BLaER1 (cell line): ENCODE results near the gene GRIN1.
"Not testable (repeated sequence)": the region's sequence is repeated elsewhere in the genome, so short reads cannot be mapped to it uniquely, and the experiment has no call there.

ENCODE experiments used
- H3K27ac ChIP-seq: shearing (Covaris generic); formaldehyde crosslinking; 2 replicates; pipeline ENCODE4 v1.8.1; 2022
- H3K27me3 ChIP-seq: shearing (Covaris generic); formaldehyde crosslinking; 2 replicates; pipeline ENCODE4 v1.8.1; 2022
- H3K36me3 ChIP-seq: shearing (Covaris generic); formaldehyde crosslinking; 2 replicates; pipeline ENCODE4 v1.8.1; 2022
- H3K4me1 ChIP-seq: shearing (Covaris generic); formaldehyde crosslinking; 2 replicates; pipeline ENCODE4 v1.8.1; 2022
- H3K4me2 ChIP-seq: shearing (Covaris generic); formaldehyde crosslinking; 2 replicates; pipeline ENCODE4 v1.8.1; 2022
- H3K4me3 ChIP-seq: shearing (Covaris generic); formaldehyde crosslinking; 2 replicates; pipeline ENCODE4 v1.8.1; 2022
- H3K9ac ChIP-seq: shearing (Covaris generic); formaldehyde crosslinking; 2 replicates; pipeline ENCODE4 v1.8.1; 2022
- H3K9me3 ChIP-seq: shearing (Covaris generic); formaldehyde crosslinking; 2 replicates; pipeline ENCODE4 v1.8.1; 2022
- H4K20me1 ChIP-seq: shearing (Covaris generic); formaldehyde crosslinking; 2 replicates; pipeline ENCODE4 v1.8.1; 2022
- Cebpa-rat ChIP-seq: shearing (Covaris generic); IDR thresholded peaks from 2 replicates; pipeline ENCODE4 v1.8.1; 2022

The GRIN1 gene

GRCh38 chr9:137117269-137117731 is 21.7 kb upstream of the GRIN1 start:
- no peak overlapping the region for H3K4me3 ChIP-seq
- H3K9me3 ChIP-seq = no peaks in the 10 kb centered on the region
- peak overlapping the region; percentile 100 for H3K4me2 ChIP-seq
- peak overlapping the region; percentile 85 for H3K9ac ChIP-seq
- peaks cover 12% of the 10 kb centered on the region for H3K36me3 ChIP-seq
- no peaks in the 10 kb centered on the region for H3K27me3 ChIP-seq
- peaks cover 12% of the 10 kb centered on the region for H4K20me1 ChIP-seq
- peaks cover 86% of the 10 kb centered on the region for H3K4me1 ChIP-seq
- peak overlapping the region; percentile 88 for H3K27ac ChIP-seq
- no peak for TF ChIP-seq Cebpa-rat

DNA sequence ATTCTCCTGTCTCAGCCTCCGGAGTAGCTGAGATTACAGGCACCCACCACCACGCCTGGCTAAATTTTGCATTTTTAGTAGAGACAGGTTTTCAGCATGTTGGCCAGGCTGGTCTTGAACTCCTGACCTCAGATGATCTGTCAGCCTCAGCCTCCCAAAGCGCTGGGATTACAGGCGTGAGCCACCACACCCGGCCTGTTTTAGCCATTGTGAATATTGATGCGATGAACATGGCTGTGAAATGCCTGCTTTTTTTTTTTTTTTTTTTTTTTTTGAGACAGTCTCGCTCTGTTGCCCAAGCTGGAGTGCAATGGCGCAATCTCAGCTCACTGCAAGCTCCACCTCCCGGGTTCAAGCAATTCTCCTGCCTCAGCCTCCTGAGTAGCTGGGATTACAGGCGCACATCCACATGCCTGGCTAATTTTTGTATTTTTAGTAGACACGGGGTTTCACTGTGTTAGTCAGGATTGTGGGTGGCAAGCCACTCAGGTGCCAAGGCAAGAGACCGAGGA is 20.8 kb upstream of the GRIN1 start:
- H3K4me3 ChIP-seq, H3K9me3 ChIP-seq, H4K20me1 ChIP-seq, H3K27me3 ChIP-seq, H3K36me3 ChIP-seq: not testable (repeated sequence)
- H3K27ac ChIP-seq = peak overlapping the region; percentile 88
- TF ChIP-seq Cebpa-rat = peak; percentile 89; the same call in 1 of the 2 replicates
- 0 out of 2 replicates have a peak overlapping the region, but pooled peaks have one; percentile 85 for H3K9ac ChIP-seq
- peaks cover 86% of the 10 kb centered on the region for H3K4me1 ChIP-seq
- H3K4me2 ChIP-seq = peak overlapping the region; percentile 100

- Histone ChIP-seq H3K27ac (peak overlapping the region; percentile 62), H3K9ac (peak overlapping the region; percentile 59; the same call in 1 of the 2 replicates), H3K4me1 (peaks cover 95% of the 10 kb centered on the region), H3K4me3 (peak overlapping the region; percentile 6; the same call in 1 of the 2 replicates), H3K4me2 (peak overlapping the region; percentile 90)
- H3K36me3 ChIP-seq, H3K9me3 ChIP-seq, H3K27me3 ChIP-seq, H4K20me1 ChIP-seq: not testable (repeated sequence)
Observed at GRCh38 chr9:137121927-137122795, 16.8 kb upstream of the GRIN1 start.

DNA sequence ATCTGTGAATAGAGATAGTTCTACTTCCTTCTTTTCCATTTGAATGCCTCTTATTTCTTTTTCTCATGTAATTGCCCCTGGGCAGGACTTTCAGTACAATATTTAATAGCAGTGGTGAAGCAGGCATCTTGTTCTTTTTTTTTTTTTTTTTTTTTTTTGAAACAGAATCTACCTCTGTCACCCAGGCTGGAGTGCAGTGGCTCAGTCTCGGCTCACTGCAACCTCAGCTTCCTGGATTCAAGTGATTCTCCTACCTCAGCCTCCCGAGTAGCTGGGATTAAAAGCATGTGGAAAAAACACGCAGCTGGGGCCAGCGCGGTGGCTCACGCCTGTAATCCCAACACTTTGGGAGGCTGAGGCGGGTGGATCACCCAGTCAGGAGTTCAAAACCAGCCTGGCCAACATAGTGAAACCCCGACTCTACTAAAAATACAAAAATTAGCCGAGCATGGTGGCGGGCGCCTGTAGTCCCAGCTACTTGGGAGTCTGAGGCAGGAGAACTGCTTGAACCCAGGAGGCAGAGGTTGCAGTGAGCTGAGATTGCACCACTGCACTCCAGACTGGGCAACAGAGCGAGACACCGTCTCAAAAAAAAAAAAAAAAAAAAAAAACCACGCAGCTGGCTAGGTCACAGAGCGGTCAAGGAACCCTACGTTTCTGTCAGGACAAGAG is 16.0 kb upstream of the GRIN1 start:
- Histone ChIP-seq H3K9ac (peak overlapping the region; percentile 18; the same call in 1 of the 2 replicates), H3K4me2 (peak overlapping the region; percentile 90), H3K27ac (peak overlapping the region; percentile 62), H3K4me1 (peaks cover 95% of the 10 kb centered on the region), H3K4me3 (peak overlapping the region; percentile 33; the same call in 1 of the 2 replicates)
- H3K27me3 ChIP-seq, H4K20me1 ChIP-seq, H3K36me3 ChIP-seq, H3K9me3 ChIP-seq: not testable (repeated sequence)
- 0 out of 2 replicates have a peak, but pooled peaks have one; percentile 17 for TF ChIP-seq Cebpa-rat

DNA sequence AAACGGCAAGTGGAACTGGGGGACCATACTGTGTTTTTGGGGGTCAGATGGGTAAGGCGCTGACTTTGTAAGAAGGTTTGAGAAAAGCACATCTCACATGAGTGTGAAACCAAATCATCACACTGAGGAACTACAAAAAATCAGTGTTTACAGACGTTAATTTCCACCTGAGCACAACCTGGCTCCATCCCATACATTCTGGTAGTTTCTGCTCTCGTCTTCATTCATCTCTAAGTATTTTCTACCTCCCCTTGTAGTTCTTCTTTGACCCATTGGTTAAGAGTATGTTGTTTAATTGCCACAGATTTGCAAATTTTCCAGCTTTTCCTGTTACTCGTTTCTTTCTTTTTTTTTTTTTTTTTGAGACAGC is 15.5 kb upstream of the GRIN1 start:
- Histone ChIP-seq H3K4me3 (no peak overlapping the region), H3K4me2 (peak overlapping the region; percentile 90), H3K27ac (peak overlapping the region; percentile 62)

DNA sequence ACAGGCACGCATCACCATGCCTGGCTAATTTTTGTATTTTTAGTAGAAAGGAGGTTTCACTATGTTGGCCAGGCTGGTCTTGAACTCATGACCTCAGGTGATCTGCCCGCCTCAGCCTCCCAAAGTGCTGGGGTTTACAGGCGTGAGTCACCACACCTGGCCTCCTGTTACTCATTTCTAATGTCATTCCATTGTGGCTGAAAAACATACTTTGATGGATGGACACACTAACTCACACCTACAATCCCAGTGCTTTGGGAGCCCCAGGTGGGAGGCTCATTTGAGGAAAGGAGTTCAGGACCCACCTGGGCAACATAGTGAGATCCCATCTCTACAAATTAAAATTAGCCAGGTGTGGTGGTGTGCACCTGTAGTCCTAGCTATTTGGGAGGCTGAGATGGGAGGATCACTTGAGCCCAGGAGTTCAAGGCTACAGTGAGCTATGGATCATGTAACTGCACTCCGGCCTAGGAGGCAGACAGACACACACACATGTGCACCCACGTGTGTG is 14.9 kb upstream of the GRIN1 start:
- H4K20me1 ChIP-seq = not testable (repeated sequence)

More for the DNA sequence above, 15.5 kb upstream of the GRIN1 start:
- Histone ChIP-seq H4K20me1 (no peaks in the 10 kb centered on the region), H3K27me3 (no peaks in the 10 kb centered on the region), H3K4me1 (peaks cover 95% of the 10 kb centered on the region), H3K9me3 (no peaks in the 10 kb centered on the region), H3K9ac (0 out of 2 replicates have a peak overlapping the region, but pooled peaks have one; percentile 18), H3K36me3 (no peaks in the 10 kb centered on the region)
- TF ChIP-seq Cebpa-rat = no peak

DNA sequence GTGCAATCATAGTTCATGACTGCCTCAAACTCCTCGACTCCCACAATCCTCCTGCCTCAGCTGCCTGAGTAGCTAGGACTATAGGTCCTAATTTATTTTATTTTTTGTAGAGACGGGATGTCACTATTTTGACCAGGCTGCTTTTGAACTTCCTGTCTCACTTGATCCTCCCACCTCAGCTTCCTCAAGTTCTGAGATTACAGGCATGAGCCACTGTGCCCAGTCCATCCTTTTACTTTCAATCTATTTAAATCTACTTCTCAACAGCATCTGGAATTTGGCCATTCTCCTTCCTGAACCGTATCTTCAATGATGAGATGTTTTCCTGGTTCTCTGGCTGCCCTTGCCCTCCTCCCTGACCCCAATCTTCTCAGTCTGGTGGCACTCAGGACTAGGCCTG is 12.2 kb upstream of the GRIN1 start:
- Histone ChIP-seq H3K9me3 (no peaks in the 10 kb centered on the region), H3K27me3 (no peaks in the 10 kb centered on the region), H3K4me2 (peak overlapping the region; percentile 91), H3K36me3 (no peaks in the 10 kb centered on the region), H3K4me1 (peaks cover 84% of the 10 kb centered on the region), H3K27ac (peak overlapping the region; percentile 92), H3K4me3 (peak overlapping the region; percentile 82), H4K20me1 (no peaks in the 10 kb centered on the region), H3K9ac (peak overlapping the region; percentile 89)
- no peak for TF ChIP-seq Cebpa-rat

More for the DNA sequence above, 14.9 kb upstream of the GRIN1 start:
- Histone ChIP-seq H3K4me2 (peak overlapping the region; percentile 90), H3K4me1 (peaks cover 93% of the 10 kb centered on the region), H3K27ac (peak overlapping the region; percentile 62)
- H3K9ac ChIP-seq, H3K4me3 ChIP-seq, H3K36me3 ChIP-seq, H3K9me3 ChIP-seq, H3K27me3 ChIP-seq: not testable (repeated sequence)

DNA sequence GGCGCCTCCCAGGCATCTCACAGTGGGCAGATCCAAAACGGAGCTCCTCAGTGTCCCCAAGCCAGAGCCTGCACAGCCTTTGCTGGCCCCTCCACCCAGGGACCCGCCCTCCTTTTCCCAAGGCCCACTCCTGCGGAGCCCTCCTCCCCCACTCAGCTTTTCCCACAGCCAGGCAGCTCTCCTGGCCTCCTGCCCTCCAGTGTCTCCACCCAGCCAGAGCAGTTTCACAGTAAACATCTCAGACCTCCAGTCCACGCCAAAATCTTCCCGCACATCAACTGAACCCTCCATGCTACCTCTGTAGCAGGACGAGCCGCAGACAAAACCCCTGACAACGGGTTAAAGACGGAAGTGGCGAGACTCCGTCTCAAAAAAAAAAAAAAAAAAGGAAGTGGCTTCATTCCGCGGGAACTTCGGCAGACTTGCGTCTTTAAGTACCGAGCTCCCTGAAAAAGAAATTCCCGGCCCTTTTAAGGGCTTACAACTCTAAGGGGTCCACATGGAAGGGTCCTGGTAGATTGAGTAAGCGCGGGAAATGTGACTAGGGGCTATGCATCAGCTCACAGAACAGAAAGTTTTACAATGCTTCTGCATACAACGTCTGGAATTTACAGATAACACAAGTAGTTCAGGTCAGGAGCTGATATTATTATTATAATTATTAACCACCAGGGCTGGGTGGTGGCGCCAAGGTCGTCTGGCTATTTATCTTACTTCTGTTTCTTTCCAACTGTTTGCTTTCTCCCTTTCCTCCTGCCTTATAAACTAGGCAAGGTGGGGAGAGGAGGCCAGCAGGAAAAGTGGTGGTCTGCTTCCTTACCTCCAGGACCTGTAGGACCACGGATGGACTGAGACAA is 11.4 kb upstream of the GRIN1 start:
- no peaks in the 10 kb centered on the region for H3K9me3 ChIP-seq
- H3K9ac ChIP-seq = peak overlapping the region; percentile 89
- H3K36me3 ChIP-seq = no peaks in the 10 kb centered on the region
- H3K4me1 ChIP-seq = peaks cover 78% of the 10 kb centered on the region
- TF ChIP-seq Cebpa-rat = no peak
- peak overlapping the region; percentile 91 for H3K4me2 ChIP-seq
- no peaks in the 10 kb centered on the region for H3K27me3 ChIP-seq
- no peaks in the 10 kb centered on the region for H4K20me1 ChIP-seq
- peak overlapping the region; percentile 82 for H3K4me3 ChIP-seq
- peak overlapping the region; percentile 92 for H3K27ac ChIP-seq
